ENCODE data around the gene MALSU1.

DNA sequence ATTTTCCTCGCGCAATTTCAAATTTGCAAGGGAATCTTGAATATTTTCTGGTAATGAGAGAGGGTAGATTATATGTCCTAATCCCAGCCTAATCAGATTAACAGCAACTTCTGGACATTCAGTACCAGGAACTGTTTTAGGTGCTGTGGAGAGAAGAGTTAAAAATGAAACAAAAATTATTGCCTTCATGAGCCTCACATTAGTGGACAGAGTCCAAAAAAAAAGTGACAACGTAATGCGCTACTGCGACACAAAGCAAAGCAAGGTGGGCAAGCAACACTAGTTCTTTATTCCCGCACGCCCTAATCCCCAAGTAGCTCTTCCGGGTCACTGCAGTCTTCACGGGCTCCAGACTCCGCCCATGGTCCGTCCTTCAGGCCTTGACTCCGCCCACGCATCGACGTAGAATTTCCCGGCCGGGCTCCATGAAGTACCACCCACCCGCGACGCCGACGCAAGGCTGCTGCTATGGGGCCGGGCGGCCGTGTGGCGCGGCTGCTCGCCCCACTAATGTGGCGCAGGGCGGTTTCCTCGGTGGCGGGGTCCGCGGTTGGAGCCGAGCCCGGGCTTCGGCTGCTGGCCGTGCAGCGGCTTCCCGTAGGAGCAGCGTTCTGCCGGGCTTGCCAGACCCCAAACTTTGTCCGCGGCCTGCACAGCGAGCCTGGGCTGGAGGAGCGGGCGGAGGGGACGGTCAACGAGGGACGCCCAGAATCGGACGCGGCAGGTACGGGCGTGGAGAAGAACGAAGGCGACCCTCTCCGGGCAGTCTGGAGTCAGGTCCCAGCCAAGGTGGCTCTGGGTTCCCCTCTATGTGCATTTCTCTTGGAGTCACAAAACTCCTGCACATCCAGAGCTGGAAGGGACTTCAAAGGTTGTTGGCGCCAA, at the start of gene MALSU1:
- TF ChIP-seq POLR2A (IDR thresholded peaks at IDR 0.05): peak; percentile 85 to 93 (median 91)
- TF ChIP-seq, protein P1, sequence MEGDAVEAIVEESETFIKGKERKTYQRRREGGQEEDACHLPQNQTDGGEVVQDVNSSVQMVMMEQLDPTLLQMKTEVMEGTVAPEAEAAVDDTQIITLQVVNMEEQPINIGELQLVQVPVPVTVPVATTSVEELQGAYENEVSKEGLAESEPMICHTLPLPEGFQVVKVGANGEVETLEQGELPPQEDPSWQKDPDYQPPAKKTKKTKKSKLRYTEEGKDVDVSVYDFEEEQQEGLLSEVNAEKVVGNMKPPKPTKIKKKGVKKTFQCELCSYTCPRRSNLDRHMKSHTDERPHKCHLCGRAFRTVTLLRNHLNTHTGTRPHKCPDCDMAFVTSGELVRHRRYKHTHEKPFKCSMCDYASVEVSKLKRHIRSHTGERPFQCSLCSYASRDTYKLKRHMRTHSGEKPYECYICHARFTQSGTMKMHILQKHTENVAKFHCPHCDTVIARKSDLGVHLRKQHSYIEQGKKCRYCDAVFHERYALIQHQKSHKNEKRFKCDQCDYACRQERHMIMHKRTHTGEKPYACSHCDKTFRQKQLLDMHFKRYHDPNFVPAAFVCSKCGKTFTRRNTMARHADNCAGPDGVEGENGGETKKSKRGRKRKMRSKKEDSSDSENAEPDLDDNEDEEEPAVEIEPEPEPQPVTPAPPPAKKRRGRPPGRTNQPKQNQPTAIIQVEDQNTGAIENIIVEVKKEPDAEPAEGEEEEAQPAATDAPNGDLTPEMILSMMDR (IDR thresholded peaks at IDR 0.05): no peak

Measured in body of pancreas (tissue), 4 donors.